PC-9 (cell line): ENCODE measurements around the gene CD8B.

Experiments used
- CTCF ChIP-seq: fragments of 200-600 bp; sonication (generic); conservative IDR thresholded peaks from 2 replicates; pipeline ENCODE4 v1.6.1; 2017; ENCODE audit warnings: mixed run types, antibody characterized with exemption, mild to moderate bottlenecking, moderate library complexity
- EZH2 ChIP-seq: fragments of 200-600 bp; sonication (generic); IDR thresholded peaks from 2 replicates; pipeline ENCODE4 v1.8.0; 2017; ENCODE audit warnings: antibody characterized with exemption, low read depth

- TF ChIP-seq CTCF, result no peak
- no peak for TF ChIP-seq EZH2
Observed at GRCh38 chr2:86793752-86794151, 67.9 kb downstream of the CD8B start.
